PFSK-1 (cell line): ENCODE results near the gene NDC1.

Experiments
- POLR2AphosphoS5 ChIP-seq: IDR thresholded peaks from 2 replicates; pipeline ENCODE4 v1.6.1; 2012; ENCODE audit warnings: low read depth, mild to moderate bottlenecking, control low read depth, low read length, moderate library complexity
- REST ChIP-seq, 2 experiments: IDR thresholded peaks; 2 replicates each; pipeline versions ENCODE4 v1.6.1 to v1.8.0; 2011 to 2012; ENCODE audit warnings: low read depth in 2 of 2, low read length in 2 of 2, control low read depth in 1 of 2, inconsistent platforms in 1 of 2, mild to moderate bottlenecking in 1 of 2, moderate library complexity in 1 of 2; ENCODE audit not compliant: insufficient read depth in 1 of 2
- TAF1 ChIP-seq: IDR thresholded peaks from 2 replicates; pipeline ENCODE4 v1.6.1; 2012; ENCODE audit warnings: low read length, control low read depth, borderline replicate concordance; ENCODE audit not compliant: insufficient read depth

GRCh38 chr1:53800621-53801020 is 37.5 kb downstream of the NDC1 start:
- TF ChIP-seq POLR2AphosphoS5, result no peak
- TF ChIP-seq REST (IDR thresholded peaks at IDR 0.05; ENCODE audit: insufficient read depth in 1 of 2, low read depth in 2 of 2, low read length in 2 of 2), result no peak
- TF ChIP-seq TAF1, result no peak
